HG02970 (cell line): ENCODE data around the gene MEIOB.
"Not testable (repeated sequence)": the region's sequence is repeated elsewhere in the genome, so short reads cannot be mapped to it uniquely, and the experiment has no call there.

ENCODE experiments used
- ATAC-seq: cut with Tn5 transposase; IDR thresholded peaks from one replicate; pipeline ENCODE4 v1.9.1; 2021; ENCODE audit warnings: mild to moderate bottlenecking, moderate library complexity, moderate number of reproducible peaks; ENCODE audit not compliant: unreplicated experiment, low FRiP score

The MEIOB gene

GRCh38 chr16:1817276-1817589 is 54.7 kb downstream of the MEIOB start:
- ATAC-seq, result no peak

GRCh38 chr16:1816396-1817275 is 55.3 kb downstream of the MEIOB start:
- ATAC-seq, result no peak

GRCh38 chr16:1815461-1815860 is 56.5 kb downstream of the MEIOB start:
- no peak for ATAC-seq

GRCh38 chr16:1812732-1813163 is 59.2 kb downstream of the MEIOB start:
- no peak for ATAC-seq

- ATAC-seq, result no peak
Observed at GRCh38 chr16:1810536-1810935, 61.4 kb downstream of the MEIOB start.

- ATAC-seq, result no peak
Observed at GRCh38 chr16:1810106-1810505, 61.9 kb downstream of the MEIOB start.

GRCh38 chr16:1809281-1809801 is 62.6 kb downstream of the MEIOB start:
- no peak for ATAC-seq

GRCh38 chr16:1808691-1809090 is 63.3 kb downstream of the MEIOB start:
- ATAC-seq, result no peak

- no peak for ATAC-seq
Observed at GRCh38 chr16:1807626-1808025, 64.3 kb downstream of the MEIOB start.

- no peak for ATAC-seq
Observed at GRCh38 chr16:1800701-1801100, 71.3 kb downstream of the MEIOB start.

GRCh38 chr16:1799263-1799662 is 72.7 kb downstream of the MEIOB start:
- not testable (repeated sequence) for ATAC-seq

- ATAC-seq, result no peak
Observed at GRCh38 chr16:1794908-1795666, 76.9 kb downstream of the MEIOB start.

- no peak for ATAC-seq
Observed at GRCh38 chr16:1794221-1794871, 77.6 kb downstream of the MEIOB start.

GRCh38 chr16:1793578-1794220 is 78.3 kb downstream of the MEIOB start, which contains the start of gene IGFALS:
TSS of gene IGFALS (minus strand) at chr16:1793705. CDS start at chr16:1793652, 53 bp downstream.
- no peak for ATAC-seq

GRCh38 chr16:1792836-1793577 is 79.0 kb downstream of the MEIOB start:
- ATAC-seq, result no peak

GRCh38 chr16:1791943-1792812 is 79.8 kb downstream of the MEIOB start:
- no peak for ATAC-seq

GRCh38 chr16:1791256-1791942 is 80.6 kb downstream of the MEIOB start:
- no peak for ATAC-seq

- ATAC-seq, result no peak
Observed at GRCh38 chr16:1790611-1791255, 81.2 kb downstream of the MEIOB start.
